H1 (cell line): ENCODE measurements around the gene PITX1. TPM values are rescaled to one million over a fixed set of nuclear protein-coding genes. Genes with fewer than 3 reads are reported as not detected.

Source experiments
- CTCF ChIA-PET: fragments of 300-600 bp; sonication (Branson Sonifier 250); formaldehyde crosslinking; loops from one replicate; lab custom pipeline; 2021; ENCODE audit not compliant: partially characterized antibody; lab: Charles Lee
- POLR2A ChIA-PET: fragments of 300-600 bp; sonication (Branson Sonifier 250); formaldehyde crosslinking; loops from one replicate; lab custom pipeline; 2021; ENCODE audit warnings: inconsistent platforms; ENCODE audit not compliant: partially characterized antibody; lab: Charles Lee
- DNase-seq, 2 experiments: peaks; one replicate each; pipeline versions ENCODE4 v3.0.0 to v3.0.0-alpha.2; 2010 to 2022; ENCODE audit warnings: low spot score in 2 of 2, low read depth in 1 of 2, mixed read lengths in 1 of 2
- FAIRE-seq: peaks from 2 replicates; lab custom pipeline; 2011; peaks lifted over from hg19 to GRCh38; lab: Jason Lieb, UNC
- H2AFZ ChIP-seq: 2 replicates; pipeline ENCODE4 v1.8.1; 2012; ENCODE audit warnings: low read length, inconsistent platforms
- H2AK5ac ChIP-seq: 2 replicates; pipeline ENCODE4 v1.6.1; 2013; ENCODE audit warnings: low read depth, low read length
- H2BK120ac ChIP-seq: replicated peaks from 2 replicates; pipeline ENCODE3; 2013; ENCODE audit warnings: low read depth, low read length, inconsistent platforms
- H2BK12ac ChIP-seq: 2 replicates; pipeline ENCODE4 v1.6.1; 2013; ENCODE audit warnings: low read depth, low read length
- H2BK15ac ChIP-seq: 2 replicates; pipeline ENCODE4 v1.6.1; 2013; ENCODE audit warnings: low read length
- H2BK20ac ChIP-seq: 2 replicates; pipeline ENCODE4 v1.6.1; 2013; ENCODE audit warnings: low read length
- H2BK5ac ChIP-seq: 2 replicates; pipeline ENCODE4 v1.6.1; 2013; ENCODE audit warnings: low read depth, low read length
- H3K14ac ChIP-seq: 2 replicates; pipeline ENCODE4 v1.6.1; 2013; ENCODE audit warnings: inconsistent platforms; ENCODE audit not compliant: insufficient read length
- H3K18ac ChIP-seq: 2 replicates; pipeline ENCODE4 v1.6.1; 2013; ENCODE audit warnings: low read length; ENCODE audit errors: extremely low read depth
- H3K23ac ChIP-seq: 2 replicates; pipeline ENCODE4 v1.6.1; 2013; ENCODE audit warnings: inconsistent platforms; ENCODE audit not compliant: insufficient read length
- H3K23me2 ChIP-seq: 2 replicates; pipeline ENCODE4 v1.6.1; 2013; ENCODE audit warnings: low read depth, low read length
- H3K27ac ChIP-seq: 2 replicates; pipeline ENCODE4 v1.6.1; 2011; ENCODE audit warnings: low read depth, low read length, inconsistent platforms
- H3K27me3 ChIP-seq, 4 experiments: replicated peaks in 1 of 4; 1 replicate in 1 of 4; 2 replicates in 3 of 4; pipeline versions ENCODE4 v1.6.1 to v1.8.1; 2011 to 2013; ENCODE audit warnings: low read length in 3 of 4, mild to moderate bottlenecking in 3 of 4, inconsistent platforms in 2 of 4, mixed read lengths in 2 of 4, moderate library complexity in 1 of 4; ENCODE audit not compliant: control insufficient read depth in 3 of 4, insufficient read depth in 3 of 4; ENCODE audit errors: extremely low read depth in 1 of 4
- H3K36me3 ChIP-seq, 4 experiments: 2 replicates each; pipeline versions ENCODE4 v1.6.1 to v1.8.1; 2011 to 2013; ENCODE audit warnings: mild to moderate bottlenecking in 4 of 4, low read length in 3 of 4, moderate library complexity in 2 of 4, control low read depth in 1 of 4, inconsistent platforms in 1 of 4; ENCODE audit not compliant: insufficient read depth in 4 of 4, control insufficient read depth in 2 of 4
- H3K4ac ChIP-seq: replicated peaks from 2 replicates; pipeline ENCODE3; 2013; ENCODE audit warnings: low read length, low read depth, mixed read lengths, inconsistent platforms; ENCODE audit not compliant: insufficient read length
- H3K4me1 ChIP-seq, 4 experiments: replicated peaks in 1 of 4; 1 replicate in 1 of 4; 2 replicates in 3 of 4; pipeline versions ENCODE4 v1.6.1 to v1.8.1; 2011 to 2013; ENCODE audit warnings: low read length in 3 of 4, inconsistent platforms in 2 of 4, mixed read lengths in 1 of 4; ENCODE audit not compliant: insufficient read depth in 4 of 4, control insufficient read depth in 3 of 4
- H3K4me2 ChIP-seq, 2 experiments: 2 replicates each; pipeline versions ENCODE4 v1.6.1 to v1.8.1; 2011 to 2013; ENCODE audit warnings: low read depth in 2 of 2, low read length in 2 of 2, control low read depth in 1 of 2, inconsistent platforms in 1 of 2, mild to moderate bottlenecking in 1 of 2; ENCODE audit not compliant: insufficient read depth in 1 of 2
- H3K4me3 ChIP-seq, 4 experiments: fragments of 200-600, 300-600 bp in 1 of 4; sonication (generic), shearing (Covaris generic), sonication (Bioruptor Twin) in 1 of 4; 2 replicates each; pipeline versions ENCODE4 v1.5.1 to v1.8.1; 2011 to 2016; ENCODE audit warnings: low read length in 4 of 4, low read depth in 3 of 4, control low read depth in 2 of 4, inconsistent platforms in 2 of 4, mild to moderate bottlenecking in 2 of 4, mixed read lengths in 1 of 4, moderate library complexity in 1 of 4; ENCODE audit not compliant: insufficient read depth in 2 of 4; ENCODE audit errors: extremely low read depth in 1 of 4
- H3K56ac ChIP-seq: replicated peaks from 2 replicates; pipeline ENCODE3; 2013; ENCODE audit warnings: low read depth, mild to moderate bottlenecking, mixed read lengths, low read length, inconsistent platforms; ENCODE audit not compliant: insufficient read length
- H3K79me1 ChIP-seq: 2 replicates; pipeline ENCODE4 v1.6.1; 2013; ENCODE audit warnings: low read depth, low read length, control low read depth
- H3K79me2 ChIP-seq, 2 experiments: 2 replicates each; pipeline versions ENCODE4 v1.6.1 to v1.8.1; 2012 to 2013; ENCODE audit warnings: low read length in 2 of 2, mild to moderate bottlenecking in 2 of 2, inconsistent platforms in 1 of 2; ENCODE audit not compliant: insufficient read depth in 2 of 2, control insufficient read depth in 1 of 2
- H3K9ac ChIP-seq, 4 experiments: replicated peaks in 1 of 4; 1 replicate in 1 of 4; 2 replicates in 3 of 4; pipeline versions ENCODE4 v1.6.1 to v1.8.1; 2011 to 2013; ENCODE audit warnings: low read depth in 3 of 4, low read length in 3 of 4, control low read depth in 2 of 4, mild to moderate bottlenecking in 2 of 4, moderate library complexity in 2 of 4, inconsistent platforms in 1 of 4; ENCODE audit errors: extremely low read depth in 1 of 4
- H3K9me3 ChIP-seq, 2 experiments: 2 replicates each; pipeline versions ENCODE4 v1.6.1 to v1.8.1; 2012 to 2013; ENCODE audit warnings: mild to moderate bottlenecking in 2 of 2, moderate library complexity in 2 of 2, control low read depth in 1 of 2, inconsistent platforms in 1 of 2, low read depth in 1 of 2, low read length in 1 of 2, mixed read lengths in 1 of 2; ENCODE audit not compliant: insufficient read depth in 2 of 2
- H4K20me1 ChIP-seq, 2 experiments: replicated peaks in 1 of 2; 2 replicates each; pipeline versions ENCODE3 to v1.8.1; 2011 to 2013; ENCODE audit warnings: inconsistent platforms in 2 of 2, low read length in 2 of 2, mild to moderate bottlenecking in 1 of 2; ENCODE audit not compliant: insufficient read depth in 2 of 2, control insufficient read depth in 1 of 2
- H4K5ac ChIP-seq: 2 replicates; pipeline ENCODE4 v1.6.1; 2013; ENCODE audit warnings: low read length, low read depth, mixed read lengths, inconsistent platforms; ENCODE audit not compliant: insufficient read length
- H4K8ac ChIP-seq: 2 replicates; pipeline ENCODE4 v1.8.0; 2013; ENCODE audit warnings: mild to moderate bottlenecking, moderate library complexity, low read length, inconsistent platforms; ENCODE audit not compliant: insufficient read depth; ENCODE audit errors: extremely low read depth
- H4K91ac ChIP-seq: replicated peaks from 2 replicates; pipeline ENCODE3; 2013; ENCODE audit warnings: low read length, mixed read lengths, inconsistent platforms; ENCODE audit not compliant: insufficient read length
- ATF2 ChIP-seq: IDR thresholded peaks from 2 replicates; pipeline ENCODE4 v1.6.1; 2012; ENCODE audit warnings: low read length, inconsistent platforms
- CBX5 ChIP-seq: fragments of 300-800, 300-1000 bp; sonication (generic); IDR thresholded peaks from 2 replicates; pipeline ENCODE4 v1.7.1; 2016; ENCODE audit warnings: antibody characterized with exemption, low read length, low read depth
- CTBP2 ChIP-seq: IDR thresholded peaks from 2 replicates; pipeline ENCODE4 v1.7.0; 2011; ENCODE audit warnings: borderline replicate concordance, mild to moderate bottlenecking, moderate library complexity, mixed read lengths, low read length; ENCODE audit not compliant: insufficient read depth, insufficient read length
- EP300 ChIP-seq, 2 experiments: IDR thresholded peaks; 1 replicate in 1 of 2; 2 replicates in 1 of 2; pipeline ENCODE4 v1.6.1; 2011 to 2012; ENCODE audit warnings: low read depth in 2 of 2, low read length in 2 of 2, mild to moderate bottlenecking in 2 of 2, borderline replicate concordance in 1 of 2, inconsistent platforms in 1 of 2, moderate library complexity in 1 of 2
- RFX5 ChIP-seq: IDR thresholded peaks from 2 replicates; pipeline ENCODE4 v1.6.1; 2011; ENCODE audit warnings: low read depth, low read length, improper control_type of control experiment, borderline replicate concordance
- SIRT6 ChIP-seq: IDR thresholded peaks from one replicate; pipeline ENCODE4 v1.7.1; 2012; ENCODE audit warnings: low read length, inconsistent platforms
- SIX5 ChIP-seq: IDR thresholded peaks from 2 replicates; pipeline ENCODE4 v1.6.1; 2011; ENCODE audit warnings: mild to moderate bottlenecking, low read depth, low read length
- SP2 ChIP-seq: IDR thresholded peaks from 2 replicates; pipeline ENCODE4 v1.6.1; 2012; ENCODE audit warnings: mild to moderate bottlenecking, low read length, inconsistent platforms
- SRF ChIP-seq: IDR thresholded peaks from 2 replicates; pipeline ENCODE4 v1.6.1; 2011; ENCODE audit warnings: mild to moderate bottlenecking, low read depth, low read length, moderate library complexity
- YY1 ChIP-seq: IDR thresholded peaks from 2 replicates; pipeline ENCODE4 v1.6.1; 2011; ENCODE audit warnings: low read depth, mild to moderate bottlenecking, low read length
- WGBS, 2 experiments: shearing (Covaris generic) in 1 of 2; methylation state at CpG; one replicate each; pipeline versions ENCODE4 v1.1.6 to v1.1.7; 2013 to 2015; ENCODE audit warnings: low lambda C conversion rate in 2 of 2, mixed read lengths in 2 of 2, inconsistent platforms in 1 of 2, low coverage in 1 of 2, missing lambda C conversion rate in 1 of 2; ENCODE audit not compliant: insufficient replicate concordance in 2 of 2, insufficient coverage in 1 of 2, insufficient read length in 1 of 2; ENCODE audit errors: extremely low coverage in 1 of 2, missing lambda C conversion rate in 1 of 2; 5-methylcytosine and 5-hydroxymethylcytosine counted together
- polyA plus RNA-seq, 7 experiments: library from polyadenylated mRNA; depleted of rRNA in 3 of 7; stranded (reverse) in 5 of 7; unstranded in 2 of 7; fragments of >200 nt in 5 of 7; fragments of 200-250 nt in 2 of 7; gene quantifications; 1 replicate in 5 of 7; 2 replicates in 1 of 7; 4 replicates in 1 of 7; pipeline versions ENCODE4 v1.2.1 to v1.2.3, GENCODE V29; 2011 to 2013; ENCODE audit warnings: missing spikeins in 2 of 7, mixed read lengths in 2 of 7
- total RNA-seq: library from RNA; stranded (reverse); fragmentation: NEBNext Ultra II Directional; extraction: Animal tissue kit (Norgen Biotek cat#: 25700); gene quantifications from 2 replicates; pipeline ENCODE4 v1.2.1, GENCODE V29; 2021

The PITX1 gene
- total and polyA plus RNA-seq, 2 of the 8 experiments (the other 6 are each of a cell fraction or from before 2014, with no cell fraction given): 0.03 TPM; not detected in 1

GRCh38 chr5:135008981-135009735 lies 24.9 kb downstream of the PITX1 start:
- Histone ChIP-seq H3K9ac (no peak overlapping the region), H2BK12ac (no peak overlapping the region), H4K20me1 (no peaks in the 10 kb centered on the region), H4K91ac (no peak overlapping the region), H3K9me3 (no peaks in the 10 kb centered on the region), H2AFZ (no peak overlapping the region), H3K27me3 (no peaks in the 10 kb centered on the region), H3K18ac (no peak overlapping the region), H3K4me1 (no peaks in the 10 kb centered on the region), H3K23ac (no peak overlapping the region), H3K4me2 (no peak overlapping the region), H3K36me3 (no peaks in the 10 kb centered on the region), H3K79me2 (no peaks in the 10 kb centered on the region), H3K14ac (no peak overlapping the region), H4K5ac (no peak overlapping the region), H2AK5ac (no peak overlapping the region), H2BK120ac (no peak overlapping the region), H2BK5ac (no peak overlapping the region), H3K23me2 (no peaks in the 10 kb centered on the region), H3K27ac (no peak overlapping the region), H3K4ac (no peak overlapping the region), H4K8ac (no peak overlapping the region), H3K56ac (no peak overlapping the region), H3K4me3 (no peak overlapping the region), H2BK20ac (no peak overlapping the region), H3K79me1 (no peaks in the 10 kb centered on the region), H2BK15ac (no peak overlapping the region)
- WGBS, 2 experiments: 80% methylated on average over 13 of the region's 13 CpGs; no CpG with 5 or more reads in 1 of the 2 experiments
- FAIRE-seq (no peak), DNase-seq (no peak)
- TF ChIP-seq SIRT6: no peak
- TF ChIP-seq SRF: no peak
- no peak for TF ChIP-seq SP2
- TF ChIP-seq CTBP2: no peak
- TF ChIP-seq YY1: no peak
- TF ChIP-seq CBX5: no peak
- TF ChIP-seq RFX5: no peak
- no peak for TF ChIP-seq EP300 (IDR thresholded peaks at IDR 0.05; ENCODE audit: borderline replicate concordance in 1 of 2, low read depth in 2 of 2, low read length in 2 of 2)
- TF ChIP-seq SIX5: no peak
- TF ChIP-seq ATF2: no peak
- CTCF ChIA-PET: interaction anchor here (0.6 to 1.9 kb wide), 5 partner anchors 17 to 207 kb away, joined by 3 to 5 read pairs (median 4); no protein-coding TSS in a partner anchor
- POLR2A ChIA-PET: no interaction called here
